Right lung (tissue), 5 donors: Measurements from ENCODE around the gene TP53I13. TPM values are rescaled to one million over a fixed set of nuclear protein-coding genes. Genes with fewer than 3 reads are reported as not detected.
A peak's percentile ranks its signal among the peaks of the same experiment; 100 is the strongest.

Experiments
- DNase-seq, 2 donors: peaks; one replicate each; pipeline ENCODE4 v3.0.0-alpha.2; 2013
- polyA plus RNA-seq, 5 donors: library from polyadenylated mRNA; unstranded; fragments of 120-200 nt; gene quantifications; one replicate each; pipeline versions ENCODE4 v1.2.1 to v1.2.3, GENCODE V29; 2013; ENCODE audit warnings: inconsistent platforms in 1 of 5, low replicate concordance in 1 of 5; ENCODE audit not compliant: insufficient read length in 5 of 5, insufficient read depth in 1 of 5

The TP53I13 gene
- polyA plus RNA-seq, 5 donors: 20.6 to 42.2 (median 30.6) TPM

GRCh38 chr17:29578626-29579485 is 10.4 kb downstream of the TP53I13 start:
- DNase-seq: no peak

GRCh38 chr17:29579866-29580771 is 11.6 kb downstream of the TP53I13 start:
- DNase-seq: no peak

GRCh38 chr17:29581583-29582253 is 13.2 kb downstream of the TP53I13 start:
- DNase-seq: no peak

GRCh38 chr17:29582254-29582765 is 13.8 kb downstream of the TP53I13 start:
- no peak for DNase-seq

- DNase-seq: no peak
Observed at GRCh38 chr17:29582772-29583171, 14.3 kb downstream of the TP53I13 start.

GRCh38 chr17:29583324-29584248 is 15.1 kb downstream of the TP53I13 start:
- DNase-seq: no peak

- no peak for DNase-seq
Observed at GRCh38 chr17:29584452-29585079, 16.1 kb downstream of the TP53I13 start.

DNA sequence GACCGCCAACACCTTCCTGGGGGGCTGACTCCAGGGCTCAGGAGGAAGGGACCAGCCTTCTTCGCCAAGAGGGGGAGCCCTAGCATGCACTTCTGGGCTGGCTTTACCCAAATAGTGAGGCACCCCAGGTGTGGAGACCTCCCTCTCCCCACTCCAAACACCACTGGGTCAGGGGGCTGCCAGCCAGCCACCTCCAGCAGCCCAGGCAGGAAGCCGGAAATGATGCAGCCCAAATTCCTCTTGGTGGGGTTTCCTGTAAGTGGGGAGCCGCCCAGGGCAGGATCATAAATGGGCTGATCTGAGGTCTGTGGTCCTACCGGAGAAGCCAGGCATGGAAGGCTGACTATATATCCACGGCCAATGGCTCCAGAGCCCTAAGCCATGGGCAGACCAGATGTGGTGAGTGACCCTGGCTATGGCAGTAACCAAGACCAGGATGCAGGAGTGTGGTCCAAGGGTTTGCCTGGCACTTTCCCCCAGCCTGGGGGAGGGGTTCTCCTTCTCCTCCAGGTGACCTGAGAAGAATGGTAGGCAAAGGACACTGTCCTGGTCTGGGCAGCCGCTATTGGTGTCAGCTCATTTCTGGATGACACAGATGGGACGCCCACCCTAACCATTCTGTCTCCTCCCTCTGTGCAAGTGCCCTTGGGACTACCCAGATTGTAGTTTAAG is 16.7 kb downstream of the TP53I13 start:
- DNase-seq: no peak

GRCh38 chr17:29586676-29587469 is 18.4 kb downstream of the TP53I13 start:
- no peak for DNase-seq

DNA sequence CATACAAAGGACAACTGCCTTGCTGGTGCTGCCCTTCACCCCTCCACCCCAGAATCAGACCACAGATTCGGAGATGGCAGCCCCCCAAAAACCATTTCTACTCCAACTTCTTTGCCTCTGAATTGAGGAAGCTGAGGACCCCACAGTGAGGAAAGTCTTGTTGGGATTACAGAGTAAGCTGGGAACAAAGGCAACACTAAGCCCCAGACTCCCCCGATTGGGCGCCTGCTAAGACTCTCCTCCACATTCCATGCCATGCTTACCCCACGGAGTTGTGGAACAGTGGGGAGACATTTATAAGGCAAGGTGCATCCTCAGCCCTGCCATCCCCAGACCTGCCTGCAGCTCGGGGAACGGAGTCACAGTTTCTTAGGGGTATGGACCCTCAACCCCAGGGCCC is 19.1 kb downstream of the TP53I13 start:
- no peak for DNase-seq

DNA sequence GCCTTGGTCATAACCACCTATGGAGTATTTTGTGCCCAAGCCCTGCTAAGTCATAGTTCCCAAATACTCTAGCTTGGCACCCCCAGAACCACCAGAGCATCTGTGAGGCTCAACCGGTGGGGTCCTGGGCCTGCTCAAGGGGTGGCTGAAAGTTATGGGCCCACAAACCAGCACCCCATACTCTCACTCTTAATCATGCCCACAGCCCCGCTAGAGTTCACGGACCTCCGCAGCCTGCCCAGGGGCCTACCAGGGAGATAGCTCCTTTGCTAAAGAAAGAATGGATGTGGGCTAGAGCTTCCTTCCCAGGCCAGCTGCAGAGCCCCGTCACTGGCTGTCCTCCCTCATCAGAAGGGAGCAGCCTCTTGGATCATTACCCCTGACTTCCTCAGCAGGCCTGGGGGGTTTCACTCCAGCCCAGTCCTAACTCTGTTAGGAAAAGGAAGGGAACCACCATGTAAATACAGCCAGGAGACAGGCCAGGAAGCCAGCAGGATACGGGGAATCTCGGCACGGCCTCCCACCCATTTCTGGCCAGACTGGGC is 19.6 kb downstream of the TP53I13 start:
- DNase-seq: no peak

DNA sequence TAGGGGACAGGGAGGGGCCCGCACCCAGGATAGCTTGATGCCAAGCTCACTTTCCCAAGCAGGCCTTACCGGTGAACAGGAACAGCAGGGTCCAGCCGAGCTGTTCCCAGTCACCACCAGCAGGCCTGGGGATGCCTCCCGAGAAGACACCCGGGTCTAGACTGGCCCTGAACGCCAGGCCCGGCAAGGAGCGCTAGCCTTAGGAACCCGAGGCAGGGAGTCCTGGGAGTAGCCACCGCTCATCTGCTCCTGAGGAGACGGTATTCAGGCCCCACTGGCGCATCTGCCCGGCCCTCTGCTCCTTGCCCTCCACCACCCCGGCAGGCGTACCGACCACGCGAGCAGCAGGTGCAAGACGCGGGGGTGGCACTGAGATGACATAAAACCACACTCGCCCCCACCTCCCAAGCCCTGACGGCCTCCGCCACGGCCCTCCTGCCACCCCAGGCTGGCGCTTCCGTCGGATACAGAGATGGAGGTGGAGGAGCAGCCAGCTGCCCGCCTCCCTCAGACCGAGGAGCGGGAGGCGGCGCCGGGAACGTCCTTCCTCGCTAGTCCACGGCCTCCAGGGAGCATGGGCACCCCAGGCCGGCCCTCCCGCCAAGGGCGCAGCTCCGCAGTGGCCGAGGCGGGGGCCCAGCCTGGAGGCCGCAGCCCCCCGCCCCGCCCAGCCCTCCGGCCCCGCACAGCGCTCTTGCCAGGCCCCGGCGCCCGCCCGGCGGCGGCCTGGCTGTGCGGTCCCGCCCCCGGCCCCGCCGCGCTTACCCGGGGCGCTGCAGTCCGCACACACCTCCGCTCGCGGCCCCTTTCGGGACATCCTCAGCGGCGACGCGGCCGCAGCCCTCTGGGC is 20.3 kb downstream of the TP53I13 start:
- no peak for DNase-seq

- DNase-seq: peak; percentile 81 to 83
Observed at GRCh38 chr17:29589524-29590410, 21.3 kb downstream of the TP53I13 start, which contains the start of gene GIT1. Gene GIT1, minus strand, starts transcription at chr17:29589648. Its CDS starts 270 bp downstream, at chr17:29589378.

DNA sequence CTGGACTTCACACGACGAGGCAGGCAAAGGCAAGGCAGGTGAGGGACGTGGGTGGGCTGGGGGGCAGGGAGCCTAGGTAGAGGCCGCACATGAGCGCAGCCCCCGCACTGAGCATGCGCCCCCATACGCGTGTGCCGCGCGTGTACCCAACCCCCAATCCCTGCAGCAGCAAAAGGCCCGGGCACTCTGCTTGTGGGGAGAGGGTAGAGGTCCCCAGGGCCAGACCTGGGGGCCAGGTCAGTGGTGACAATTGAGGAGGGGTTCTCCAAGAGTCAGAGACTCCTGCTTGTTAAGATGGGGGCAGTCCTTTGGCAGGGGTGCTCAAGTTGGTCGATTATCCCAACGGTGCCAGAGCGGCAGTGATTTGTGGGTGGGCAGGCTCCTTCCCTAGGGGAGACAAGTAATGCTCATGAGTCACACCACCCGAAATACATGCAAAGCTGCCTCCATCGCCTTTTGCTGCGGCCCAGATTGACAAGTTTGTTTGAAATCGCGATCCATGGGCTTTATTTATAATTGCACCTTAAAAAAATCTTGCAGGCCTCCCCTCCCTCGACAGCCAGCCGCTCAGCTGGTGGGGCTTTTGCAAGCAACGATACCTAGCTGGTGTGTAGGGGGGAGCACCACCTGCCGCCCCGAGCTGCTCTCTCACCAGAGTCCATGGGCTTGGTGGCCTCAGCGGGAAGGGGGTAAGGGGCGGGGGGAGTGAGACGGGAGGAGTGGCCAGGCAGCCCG is 22.1 kb downstream of the TP53I13 start:
- DNase-seq: no peak

- peak; percentile 52 to 57 for DNase-seq
Observed at GRCh38 chr17:29591146-29591736, 22.7 kb downstream of the TP53I13 start.
